Measurements from ENCODE around the gene CYP3A5.
"Not testable (repeated sequence)": the region's sequence is repeated elsewhere in the genome, so short reads cannot be mapped to it uniquely, and the experiment has no call there.

The CYP3A5 gene

DNA sequence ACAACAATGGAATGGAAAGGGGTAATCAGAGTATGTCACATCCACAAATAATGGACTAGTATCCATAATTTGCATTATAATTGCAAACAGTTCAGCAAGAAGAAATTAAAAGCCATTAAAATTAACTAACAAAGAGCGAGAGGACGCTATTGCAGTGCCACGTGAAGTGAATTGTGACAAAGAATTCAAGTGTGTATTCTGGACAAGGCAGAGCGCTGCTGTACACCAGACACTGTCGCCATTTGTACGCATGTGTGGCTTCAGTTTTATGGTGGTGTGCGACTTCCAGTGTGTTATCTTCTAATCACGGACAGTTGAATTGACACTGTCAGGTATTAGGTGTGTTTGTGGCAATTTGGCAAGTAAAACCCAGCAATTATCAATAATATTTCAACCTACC is 11.3 kb downstream of the CYP3A5 start:
- no peaks in the 10 kb centered on the region for H3K27me3 ChIP-seq (ENCODE audit: low read depth, low read length)
- no peak overlapping the region for H3K27ac ChIP-seq (ENCODE audit: low read length)
- H3K9me3 ChIP-seq (ENCODE audit: insufficient read depth, low read length) = no peaks in the 10 kb centered on the region
- H3K9ac ChIP-seq (ENCODE audit: low read length) = no peak overlapping the region
- H3K4me3 ChIP-seq (ENCODE audit: low read length) = no peak overlapping the region
- no peak overlapping the region for H2AFZ ChIP-seq (ENCODE audit: low read depth, low read length)
- no peaks in the 10 kb centered on the region for H4K20me1 ChIP-seq (ENCODE audit: insufficient read depth, low read length)
- no peak for TF ChIP-seq CTCF (IDR thresholded peaks at IDR 0.05; ENCODE audit: low read depth, low read length)
- no peak for TF ChIP-seq EZH2phosphoT487 (IDR thresholded peaks at IDR 0.05; ENCODE audit: low read depth)
- H3K79me2 ChIP-seq (ENCODE audit: low read length) = no peaks in the 10 kb centered on the region
- H3K4me1 ChIP-seq (ENCODE audit: low read length) = no peaks in the 10 kb centered on the region
- no peaks in the 10 kb centered on the region for H3K36me3 ChIP-seq (replicated peaks; ENCODE audit: low read depth, low read length)
- no peak overlapping the region for H3K4me2 ChIP-seq (ENCODE audit: low read length)

DNA sequence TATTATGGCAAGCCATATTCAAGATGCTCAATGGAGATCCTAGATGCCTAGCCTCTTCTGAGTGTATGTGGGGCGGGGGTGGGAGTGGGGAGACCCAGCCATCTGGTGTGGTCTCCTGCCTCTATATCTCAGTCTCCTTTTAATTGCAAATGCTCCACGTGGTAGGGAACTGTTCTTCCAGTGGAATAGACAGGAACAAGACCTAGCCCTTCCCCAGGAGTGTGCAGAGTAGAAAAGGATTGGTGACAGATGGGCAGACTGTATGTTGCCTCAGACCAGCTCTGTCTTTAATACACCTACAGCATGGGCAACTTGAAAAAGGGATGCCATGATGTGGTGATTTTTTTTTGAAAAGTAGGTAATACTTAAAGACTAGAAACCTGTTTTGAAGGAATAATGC is 12.6 kb downstream of the CYP3A5 start:
- H3K4me2 ChIP-seq (ENCODE audit: low read length) = no peak overlapping the region
- no peaks in the 10 kb centered on the region for H3K4me1 ChIP-seq (ENCODE audit: low read length)
- no peaks in the 10 kb centered on the region for H3K27me3 ChIP-seq (ENCODE audit: low read depth, low read length)
- TF ChIP-seq EZH2phosphoT487 (IDR thresholded peaks at IDR 0.05; ENCODE audit: low read depth) (no peak), CTCF (IDR thresholded peaks at IDR 0.05; ENCODE audit: low read depth, low read length) (no peak)
- H3K9ac ChIP-seq (ENCODE audit: low read length) = no peak overlapping the region
- H3K36me3 ChIP-seq (replicated peaks; ENCODE audit: low read depth, low read length) = no peaks in the 10 kb centered on the region
- no peaks in the 10 kb centered on the region for H3K79me2 ChIP-seq (ENCODE audit: low read length)
- no peaks in the 10 kb centered on the region for H3K9me3 ChIP-seq (ENCODE audit: insufficient read depth, low read length)
- no peak overlapping the region for H2AFZ ChIP-seq (ENCODE audit: low read depth, low read length)
- H3K4me3 ChIP-seq (ENCODE audit: low read length) = no peak overlapping the region
- H3K27ac ChIP-seq (ENCODE audit: low read length) = no peak overlapping the region
- H4K20me1 ChIP-seq (ENCODE audit: insufficient read depth, low read length) = no peaks in the 10 kb centered on the region

- TF ChIP-seq EZH2phosphoT487 (IDR thresholded peaks at IDR 0.05; ENCODE audit: low read depth) (no peak), CTCF (IDR thresholded peaks at IDR 0.05; ENCODE audit: low read depth, low read length) (no peak)
- no peak overlapping the region for H3K9ac ChIP-seq (ENCODE audit: low read length)
- H3K4me2 ChIP-seq (ENCODE audit: low read length) = no peak overlapping the region
- H3K4me1 ChIP-seq (ENCODE audit: low read length) = no peaks in the 10 kb centered on the region
- no peaks in the 10 kb centered on the region for H3K27me3 ChIP-seq (ENCODE audit: low read depth, low read length)
- no peaks in the 10 kb centered on the region for H3K9me3 ChIP-seq (ENCODE audit: insufficient read depth, low read length)
- H3K27ac ChIP-seq (ENCODE audit: low read length) = no peak overlapping the region
- H2AFZ ChIP-seq (ENCODE audit: low read depth, low read length) = no peak overlapping the region
- H3K4me3 ChIP-seq (ENCODE audit: low read length) = no peak overlapping the region
- no peaks in the 10 kb centered on the region for H3K79me2 ChIP-seq (ENCODE audit: low read length)
- H4K20me1 ChIP-seq (ENCODE audit: insufficient read depth, low read length) = no peaks in the 10 kb centered on the region
- no peaks in the 10 kb centered on the region for H3K36me3 ChIP-seq (replicated peaks; ENCODE audit: low read depth, low read length)
Observed at GRCh38 chr7:99666013-99666395, 13.8 kb downstream of the CYP3A5 start.

DNA sequence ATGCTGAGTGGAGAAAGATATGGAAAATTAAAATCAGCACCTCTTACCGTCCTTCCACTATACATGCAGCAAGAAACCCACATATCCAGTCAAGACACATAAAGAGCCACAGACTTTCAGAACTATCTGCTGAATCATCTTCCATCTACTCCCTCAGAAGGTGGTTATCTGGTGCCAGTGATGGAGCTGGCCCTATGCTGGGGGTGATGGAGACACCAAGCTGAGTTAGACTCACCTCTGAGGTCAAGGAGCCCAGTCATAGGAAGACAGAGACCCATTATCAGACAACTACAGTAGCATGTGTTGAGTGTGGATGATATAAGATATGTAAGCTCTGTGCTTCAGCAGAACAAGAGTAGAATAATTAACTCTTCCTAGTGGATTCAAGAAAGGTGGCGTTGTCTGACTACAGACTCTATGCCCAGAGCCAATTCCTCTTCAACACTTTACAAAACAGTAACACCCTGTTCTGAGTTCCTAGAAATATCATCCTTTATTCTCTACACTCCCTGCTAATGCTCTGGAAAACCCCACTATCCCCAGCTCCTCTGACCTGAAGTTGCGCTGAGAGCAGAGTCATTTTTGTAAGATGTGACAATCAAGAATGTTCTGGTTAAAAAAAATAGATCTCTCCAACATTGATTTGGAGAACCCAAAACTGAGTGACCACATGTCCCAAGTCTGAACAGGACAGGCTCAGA is 14.3 kb downstream of the CYP3A5 start:
- H3K36me3 ChIP-seq (replicated peaks; ENCODE audit: low read depth, low read length) = no peaks in the 10 kb centered on the region
- no peaks in the 10 kb centered on the region for H3K79me2 ChIP-seq (ENCODE audit: low read length)
- H2AFZ ChIP-seq (ENCODE audit: low read depth, low read length) = no peak overlapping the region
- H3K4me2 ChIP-seq (ENCODE audit: low read length) = no peak overlapping the region
- H3K9me3 ChIP-seq (ENCODE audit: insufficient read depth, low read length) = no peaks in the 10 kb centered on the region
- H3K27ac ChIP-seq (ENCODE audit: low read length) = no peak overlapping the region
- no peaks in the 10 kb centered on the region for H4K20me1 ChIP-seq (ENCODE audit: insufficient read depth, low read length)
- TF ChIP-seq CTCF (IDR thresholded peaks at IDR 0.05; ENCODE audit: low read depth, low read length) = no peak
- no peak for TF ChIP-seq EZH2phosphoT487 (IDR thresholded peaks at IDR 0.05; ENCODE audit: low read depth)
- no peaks in the 10 kb centered on the region for H3K27me3 ChIP-seq (ENCODE audit: low read depth, low read length)
- H3K4me1 ChIP-seq (ENCODE audit: low read length) = no peaks in the 10 kb centered on the region
- no peak overlapping the region for H3K4me3 ChIP-seq (ENCODE audit: low read length)
- no peak overlapping the region for H3K9ac ChIP-seq (ENCODE audit: low read length)

DNA sequence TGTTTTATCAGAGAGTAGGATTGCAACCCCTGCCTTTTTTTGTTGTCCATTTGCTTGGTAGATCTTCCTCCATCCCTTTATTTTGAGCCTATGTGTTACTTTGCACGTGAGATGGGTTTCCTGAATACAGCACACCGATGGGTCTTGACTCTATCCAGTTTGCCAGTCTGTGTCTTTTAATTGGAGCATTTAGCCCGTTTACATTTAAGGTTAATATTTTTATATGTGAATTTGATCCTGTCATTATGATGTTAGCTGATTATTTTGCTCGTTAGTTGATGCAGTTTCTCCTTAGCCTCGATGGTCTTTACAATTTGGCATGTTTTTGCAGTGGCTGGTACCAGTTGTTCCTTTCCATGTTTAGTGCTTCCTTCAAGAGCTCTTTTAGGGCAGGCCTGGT is 21.9 kb downstream of the CYP3A5 start:
- not testable (repeated sequence) for H3K27ac ChIP-seq (ENCODE audit: low read length); H3K4me3 ChIP-seq (ENCODE audit: low read length); H3K9ac ChIP-seq (ENCODE audit: low read length); H3K27me3 ChIP-seq (ENCODE audit: low read depth, low read length); H3K9me3 ChIP-seq (ENCODE audit: insufficient read depth, low read length); H4K20me1 ChIP-seq (ENCODE audit: insufficient read depth, low read length); H3K79me2 ChIP-seq (ENCODE audit: low read length); H2AFZ ChIP-seq (ENCODE audit: low read depth, low read length); H3K36me3 ChIP-seq (replicated peaks; ENCODE audit: low read depth, low read length); H3K4me2 ChIP-seq (ENCODE audit: low read length); H3K4me1 ChIP-seq (ENCODE audit: low read length)

GRCh38 chr7:99654626-99655025 is 25.2 kb downstream of the CYP3A5 start:
- H3K4me1 ChIP-seq (ENCODE audit: low read length) = not testable (repeated sequence)

More at GRCh38 chr7:99654626-99655025, 25.2 kb downstream of the CYP3A5 start:
- H3K9me3 ChIP-seq (ENCODE audit: insufficient read depth, low read length); H3K27me3 ChIP-seq (ENCODE audit: low read depth, low read length); H2AFZ ChIP-seq (ENCODE audit: low read depth, low read length); H3K4me2 ChIP-seq (ENCODE audit: low read length); H3K27ac ChIP-seq (ENCODE audit: low read length); H3K79me2 ChIP-seq (ENCODE audit: low read length); H3K9ac ChIP-seq (ENCODE audit: low read length); H4K20me1 ChIP-seq (ENCODE audit: insufficient read depth, low read length); H3K36me3 ChIP-seq (replicated peaks; ENCODE audit: low read depth, low read length); H3K4me3 ChIP-seq (ENCODE audit: low read length): not testable (repeated sequence)

All from OCI-LY3 (cell line).